ENCODE results near the gene OR2A25. TPM values are rescaled to one million over a fixed set of nuclear protein-coding genes. Genes with fewer than 3 reads are reported as not detected.

Gene OR2A25
- total RNA-seq, 1 donor from 2014 or later, result not detected

DNA sequence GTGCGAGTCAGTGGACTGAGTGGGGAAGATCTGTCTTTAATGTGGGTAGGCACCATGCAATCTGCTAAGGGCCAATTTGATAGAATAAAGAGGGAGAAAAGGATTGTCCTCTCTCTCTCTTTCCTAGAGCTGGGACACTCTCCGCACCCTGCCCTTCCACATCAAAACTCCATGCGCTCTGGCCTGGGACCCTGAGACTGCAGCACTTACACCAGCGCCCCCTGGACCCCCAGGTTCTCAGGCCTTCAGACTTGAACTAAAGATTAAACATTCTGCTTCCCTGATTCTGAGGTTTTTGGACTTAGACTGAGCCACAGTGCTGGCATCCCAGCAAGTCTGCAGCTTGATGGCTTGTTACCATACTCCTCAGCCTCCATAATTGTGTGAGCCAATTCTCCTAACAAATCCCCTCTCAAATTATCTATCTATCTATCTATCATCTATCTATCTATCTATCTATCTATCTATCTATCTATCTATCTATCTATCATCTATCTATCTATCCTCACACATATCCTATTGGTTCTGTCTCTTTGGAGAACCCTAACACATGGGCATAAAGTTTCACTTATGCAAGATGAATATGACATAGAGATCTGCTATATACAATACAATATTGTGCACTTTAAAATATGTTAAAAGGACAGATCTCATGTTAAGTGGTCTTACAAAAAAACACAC is 43.3 kb upstream of the OR2A25 start:
- TF ChIP-seq, protein P1, sequence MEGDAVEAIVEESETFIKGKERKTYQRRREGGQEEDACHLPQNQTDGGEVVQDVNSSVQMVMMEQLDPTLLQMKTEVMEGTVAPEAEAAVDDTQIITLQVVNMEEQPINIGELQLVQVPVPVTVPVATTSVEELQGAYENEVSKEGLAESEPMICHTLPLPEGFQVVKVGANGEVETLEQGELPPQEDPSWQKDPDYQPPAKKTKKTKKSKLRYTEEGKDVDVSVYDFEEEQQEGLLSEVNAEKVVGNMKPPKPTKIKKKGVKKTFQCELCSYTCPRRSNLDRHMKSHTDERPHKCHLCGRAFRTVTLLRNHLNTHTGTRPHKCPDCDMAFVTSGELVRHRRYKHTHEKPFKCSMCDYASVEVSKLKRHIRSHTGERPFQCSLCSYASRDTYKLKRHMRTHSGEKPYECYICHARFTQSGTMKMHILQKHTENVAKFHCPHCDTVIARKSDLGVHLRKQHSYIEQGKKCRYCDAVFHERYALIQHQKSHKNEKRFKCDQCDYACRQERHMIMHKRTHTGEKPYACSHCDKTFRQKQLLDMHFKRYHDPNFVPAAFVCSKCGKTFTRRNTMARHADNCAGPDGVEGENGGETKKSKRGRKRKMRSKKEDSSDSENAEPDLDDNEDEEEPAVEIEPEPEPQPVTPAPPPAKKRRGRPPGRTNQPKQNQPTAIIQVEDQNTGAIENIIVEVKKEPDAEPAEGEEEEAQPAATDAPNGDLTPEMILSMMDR (IDR thresholded peaks at IDR 0.05; ENCODE audit: insufficient read depth, low read length, poor library complexity, severe bottlenecking), result no peak
- Histone ChIP-seq H3K27me3 (ENCODE audit: control insufficient read depth, insufficient read depth, low read length) (no peaks in the 10 kb centered on the region), H3K4me3 (ENCODE audit: low read depth, low read length) (no peak overlapping the region), H3K36me3 (ENCODE audit: control insufficient read depth, insufficient read depth, low read length) (no peaks in the 10 kb centered on the region)
- no peak for DNase-seq (ENCODE audit: low read depth)

DNA sequence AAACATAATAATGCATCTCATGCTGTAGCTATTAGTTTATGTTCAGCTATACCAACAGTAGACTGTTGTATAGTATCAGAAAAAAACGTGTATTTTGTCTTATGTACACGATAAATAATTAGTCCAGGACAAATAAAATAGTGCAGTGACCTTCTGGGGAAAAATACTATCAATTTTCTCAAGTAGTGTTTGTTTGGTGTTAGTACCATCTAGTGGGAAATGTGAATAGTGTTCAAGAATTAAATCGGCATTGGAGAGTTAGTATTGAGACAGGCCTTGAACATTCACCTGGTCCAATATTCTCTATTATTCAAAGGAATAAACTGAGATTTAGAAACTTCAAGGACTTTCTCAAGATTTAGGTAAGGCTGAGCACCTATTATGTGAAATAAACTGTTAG is 42.5 kb upstream of the OR2A25 start:
- TF ChIP-seq, protein P1 (IDR thresholded peaks at IDR 0.05; ENCODE audit: insufficient read depth, low read length, poor library complexity, severe bottlenecking), result peak; percentile 33
- no peak overlapping the region for H3K4me3 ChIP-seq (ENCODE audit: low read depth, low read length)
- DNase-seq (ENCODE audit: low read depth), result no peak
- H3K36me3 ChIP-seq (ENCODE audit: control insufficient read depth, insufficient read depth, low read length), result no peaks in the 10 kb centered on the region
- no peaks in the 10 kb centered on the region for H3K27me3 ChIP-seq (ENCODE audit: control insufficient read depth, insufficient read depth, low read length)

DNA sequence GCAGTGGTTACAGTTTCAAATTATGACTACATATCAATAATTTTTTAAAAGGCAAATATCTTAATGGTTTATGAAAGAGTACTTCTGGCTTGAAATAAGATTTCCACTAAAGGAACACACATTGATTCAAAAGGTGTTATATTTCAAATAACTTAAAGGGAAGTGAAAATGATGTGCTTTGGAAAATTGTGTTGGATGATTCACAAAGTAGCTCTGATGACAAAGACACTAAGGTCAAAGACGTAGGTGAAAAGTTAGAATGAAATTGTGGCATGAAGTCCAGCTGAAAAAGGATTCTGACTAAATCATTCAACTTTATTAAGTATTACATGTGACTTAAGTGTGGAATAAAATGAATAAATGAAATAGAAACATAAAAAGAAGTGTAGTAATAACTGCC is 41.6 kb upstream of the OR2A25 start:
- Histone ChIP-seq H3K36me3 (ENCODE audit: control insufficient read depth, insufficient read depth, low read length) (no peaks in the 10 kb centered on the region), H3K4me3 (ENCODE audit: low read depth, low read length) (no peak overlapping the region), H3K27me3 (ENCODE audit: control insufficient read depth, insufficient read depth, low read length) (no peaks in the 10 kb centered on the region)
- no peak for DNase-seq (ENCODE audit: low read depth)
- TF ChIP-seq, protein P1 (IDR thresholded peaks at IDR 0.05; ENCODE audit: insufficient read depth, low read length, poor library complexity, severe bottlenecking), result no peak

DNA sequence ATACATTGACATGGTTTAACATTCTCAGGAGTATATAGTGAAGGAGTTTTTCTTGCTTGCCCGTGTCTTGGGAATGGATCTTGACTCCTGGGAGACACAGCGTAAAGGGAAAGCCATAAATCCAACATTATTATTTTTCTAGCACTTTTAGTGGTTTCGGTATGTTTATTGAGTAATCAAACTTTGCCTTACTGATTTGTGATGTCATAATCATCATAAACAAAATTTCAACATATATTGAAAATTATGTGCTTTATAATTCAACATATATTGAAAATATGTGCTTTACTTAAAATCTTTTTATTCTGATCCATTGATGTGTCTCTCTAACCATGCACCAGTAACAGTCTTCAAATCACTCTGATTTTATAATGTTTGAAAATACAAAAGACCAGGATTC is 41.1 kb upstream of the OR2A25 start:
- H3K4me3 ChIP-seq (ENCODE audit: low read depth, low read length), result no peak overlapping the region
- no peaks in the 10 kb centered on the region for H3K36me3 ChIP-seq (ENCODE audit: control insufficient read depth, insufficient read depth, low read length)
- H3K27me3 ChIP-seq (ENCODE audit: control insufficient read depth, insufficient read depth, low read length), result no peaks in the 10 kb centered on the region
- DNase-seq (ENCODE audit: low read depth), result no peak
- TF ChIP-seq, protein P1 (IDR thresholded peaks at IDR 0.05; ENCODE audit: insufficient read depth, low read length, poor library complexity, severe bottlenecking), result no peak

DNA sequence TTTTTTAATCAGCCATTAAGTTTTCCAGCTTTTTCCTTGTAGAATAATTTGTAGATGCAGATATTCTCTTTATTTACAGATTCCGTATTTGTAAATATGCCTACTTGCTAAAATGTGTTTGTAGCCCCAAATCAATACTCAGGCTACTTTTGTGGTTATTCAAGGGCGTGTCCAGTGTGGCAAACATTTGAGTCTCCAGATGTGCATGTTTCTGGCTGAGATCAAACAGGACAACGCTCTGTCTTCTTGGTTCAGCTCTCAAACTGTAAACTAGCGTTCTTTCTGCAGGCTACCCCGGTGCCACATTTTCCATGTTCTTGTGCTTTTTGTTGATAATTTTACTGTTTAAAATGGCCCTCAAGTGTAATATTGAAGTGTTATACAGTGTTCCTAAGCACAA is 37.1 kb upstream of the OR2A25 start:
- TF ChIP-seq, protein P1 (IDR thresholded peaks at IDR 0.05; ENCODE audit: insufficient read depth, low read length, poor library complexity, severe bottlenecking), result no peak
- H3K4me3 ChIP-seq (ENCODE audit: low read depth, low read length), result no peak overlapping the region

More for the DNA sequence above, 37.1 kb upstream of the OR2A25 start:
- no peaks in the 10 kb centered on the region for H3K36me3 ChIP-seq (ENCODE audit: control insufficient read depth, insufficient read depth, low read length)
- DNase-seq (ENCODE audit: low read depth), result no peak
- H3K27me3 ChIP-seq (ENCODE audit: control insufficient read depth, insufficient read depth, low read length), result no peaks in the 10 kb centered on the region

All from kidney epithelial cell (primary cell).